ENCODE data around the gene TOMM70. TPM values are rescaled to one million over a fixed set of nuclear protein-coding genes. Genes with fewer than 3 reads are reported as not detected.

TOMM70 gene
- total RNA-seq, 1 donor from 2014 or later = 31.3 TPM

DNA sequence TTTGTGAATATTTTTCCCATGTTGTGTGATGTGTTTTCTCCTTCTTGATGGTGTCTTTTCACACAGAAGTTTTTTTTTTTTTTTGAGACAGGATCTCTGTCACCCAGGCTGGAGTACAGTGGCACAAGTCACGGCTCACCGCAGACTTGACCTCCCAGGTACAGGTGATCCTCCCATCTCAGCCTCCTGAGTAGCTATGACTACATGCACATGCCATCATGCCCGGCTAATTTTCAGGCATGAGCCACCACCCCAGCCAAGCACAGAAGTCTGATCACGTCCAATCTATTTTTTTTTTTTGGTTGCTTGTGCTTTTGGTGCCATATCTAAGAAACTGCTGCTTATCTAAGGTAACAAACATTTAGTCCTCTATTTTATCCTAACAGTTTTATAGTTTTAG is 24.6 kb downstream of the TOMM70 start:
- ATAC-seq (no peak), DNase-seq (no peak)
- no peak overlapping the region for H3K4me3 ChIP-seq
- no peaks in the 10 kb centered on the region for H3K4me1 ChIP-seq
- H3K27ac ChIP-seq = no peak overlapping the region
- H3K27me3 ChIP-seq (ENCODE audit: low read depth) = no peaks in the 10 kb centered on the region
- H3K36me3 ChIP-seq = peaks cover 86% of the 10 kb centered on the region
- no peaks in the 10 kb centered on the region for H3K9me3 ChIP-seq
- intact Hi-C loops (cut with DNase I) = no loop called here
- no peak for TF ChIP-seq CTCF (IDR thresholded peaks at IDR 0.05)

DNA sequence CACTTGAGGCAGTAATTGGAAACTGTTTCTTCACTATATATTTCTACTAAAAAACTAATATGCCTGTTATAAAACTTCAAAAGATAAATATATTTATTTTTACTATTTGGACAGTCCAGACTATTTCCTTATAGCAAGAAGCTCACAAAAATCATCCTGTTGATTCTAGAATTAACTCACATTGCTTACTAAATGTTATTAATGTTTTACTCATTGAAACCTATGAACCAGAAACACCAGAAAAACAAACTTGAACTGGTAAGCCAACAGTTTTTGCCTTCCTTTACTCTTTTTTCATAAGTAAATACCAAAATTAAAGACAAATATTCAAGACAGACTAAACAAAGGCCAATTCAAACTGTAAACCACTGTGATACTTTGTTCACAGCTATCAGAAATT is 26.4 kb downstream of the TOMM70 start:
- Histone ChIP-seq H3K27me3 (ENCODE audit: low read depth) (no peaks in the 10 kb centered on the region), H3K9me3 (no peaks in the 10 kb centered on the region), H3K4me1 (no peaks in the 10 kb centered on the region), H3K4me3 (no peak overlapping the region), H3K36me3 (peaks cover 83% of the 10 kb centered on the region), H3K27ac (no peak overlapping the region)
- TF ChIP-seq CTCF (IDR thresholded peaks at IDR 0.05) = no peak
- intact Hi-C loops (cut with DNase I) = no loop called here
- DNase-seq (no peak), ATAC-seq (no peak)

DNA sequence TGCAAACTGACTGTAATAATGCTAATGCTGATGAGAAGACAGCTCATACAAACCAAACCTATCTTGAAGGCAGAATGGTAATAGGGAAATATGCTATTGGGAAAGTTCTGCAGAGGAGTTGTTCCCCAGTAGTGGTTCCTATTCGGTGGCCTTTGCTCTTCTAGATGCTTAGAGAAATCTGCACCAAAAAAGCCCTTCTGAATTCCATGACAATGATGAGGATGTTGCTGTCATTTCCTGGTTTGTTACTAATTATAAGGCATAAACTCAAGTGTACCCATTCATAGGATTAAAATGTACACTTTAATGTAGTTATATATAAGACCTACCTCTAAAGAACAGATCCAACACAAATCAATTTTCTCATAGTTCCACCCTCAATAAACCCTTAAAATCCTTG is 30.1 kb downstream of the TOMM70 start:
- intact Hi-C loops (cut with DNase I) = no loop called here
- Histone ChIP-seq H3K9me3 (no peaks in the 10 kb centered on the region), H3K27me3 (ENCODE audit: low read depth) (no peaks in the 10 kb centered on the region), H3K36me3 (peaks cover 88% of the 10 kb centered on the region), H3K4me1 (no peaks in the 10 kb centered on the region), H3K4me3 (no peak overlapping the region), H3K27ac (no peak overlapping the region)
- TF ChIP-seq CTCF (IDR thresholded peaks at IDR 0.05) = no peak
- DNase-seq (no peak), ATAC-seq (no peak)

- H3K36me3 ChIP-seq = peaks cover 92% of the 10 kb centered on the region
- no peak for DNase-seq
These were observed 32.4 kb downstream of the TOMM70 start for GRCh38 chr3:100368441-100368840.

DNA sequence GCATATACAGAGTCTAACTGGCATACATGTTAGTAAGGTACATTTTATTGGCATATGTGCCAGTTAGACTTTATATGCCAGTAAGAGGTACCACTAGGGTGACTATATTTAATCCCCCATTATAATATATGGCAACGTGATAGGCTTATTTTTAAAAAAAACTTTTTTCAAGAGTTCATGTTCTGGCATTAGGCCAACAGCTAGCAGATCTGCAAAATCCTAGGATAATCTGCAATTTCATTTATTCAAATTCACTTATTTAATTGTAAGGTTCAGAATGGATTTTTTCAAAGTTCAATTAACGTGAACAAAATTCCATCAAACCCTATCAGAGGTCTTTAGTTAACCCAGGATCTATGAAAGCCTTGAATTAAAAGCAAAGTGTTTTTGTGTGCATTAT is 34.5 kb downstream of the TOMM70 start:
- intact Hi-C loops (cut with DNase I) = no loop called here
- no peaks in the 10 kb centered on the region for H3K4me1 ChIP-seq
- no peak for DNase-seq
- H3K36me3 ChIP-seq = peaks cover 79% of the 10 kb centered on the region
- H3K27me3 ChIP-seq (ENCODE audit: low read depth) = no peaks in the 10 kb centered on the region
- ATAC-seq = no peak
- H3K4me3 ChIP-seq = no peak overlapping the region
- no peak for TF ChIP-seq CTCF (IDR thresholded peaks at IDR 0.05)
- no peak overlapping the region for H3K27ac ChIP-seq
- H3K9me3 ChIP-seq = peaks cover 4% of the 10 kb centered on the region

More at GRCh38 chr3:100368441-100368840, 32.4 kb downstream of the TOMM70 start:
- no peak for ATAC-seq
- no peaks in the 10 kb centered on the region for H3K9me3 ChIP-seq
- TF ChIP-seq CTCF (IDR thresholded peaks at IDR 0.05) = no peak
- intact Hi-C loops (cut with DNase I) = no loop called here
- H3K27ac ChIP-seq = no peak overlapping the region
- no peaks in the 10 kb centered on the region for H3K4me1 ChIP-seq
- no peak overlapping the region for H3K4me3 ChIP-seq
- H3K27me3 ChIP-seq (ENCODE audit: low read depth) = no peaks in the 10 kb centered on the region

GRCh38 chr3:100364421-100364820 is 36.5 kb downstream of the TOMM70 start:
- Histone ChIP-seq H3K36me3 (peaks cover 73% of the 10 kb centered on the region), H3K9me3 (peaks cover 4% of the 10 kb centered on the region), H3K4me1 (no peaks in the 10 kb centered on the region), H3K27ac (no peak overlapping the region), H3K27me3 (ENCODE audit: low read depth) (no peaks in the 10 kb centered on the region), H3K4me3 (no peak overlapping the region)
- ATAC-seq (no peak), DNase-seq (no peak)
- no peak for TF ChIP-seq CTCF (IDR thresholded peaks at IDR 0.05)
- intact Hi-C loops (cut with DNase I) = no loop called here
